ENCODE measurements around the gene PSME3IP1.

Gene PSME3IP1

DNA sequence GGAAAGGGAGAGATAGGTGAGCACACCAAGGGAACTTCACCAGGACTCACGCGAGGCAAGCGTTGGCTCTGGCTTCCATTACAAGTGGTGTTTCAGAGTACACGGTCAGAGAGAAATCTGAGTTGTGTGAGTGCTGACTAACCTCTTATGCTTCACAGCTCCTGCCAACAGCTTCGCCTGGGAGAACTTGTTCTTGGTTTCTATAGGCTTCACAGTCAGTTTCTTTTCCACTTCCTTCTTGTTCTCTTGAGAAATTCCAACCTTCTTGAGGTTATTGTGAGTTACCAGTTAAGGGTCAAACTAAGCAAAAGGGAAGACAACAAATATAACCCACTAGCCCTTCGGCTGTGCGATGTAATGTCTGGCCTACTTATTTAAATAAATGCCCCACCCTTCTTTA, 18.9 kb downstream of the PSME3IP1 start:
- no peak for DNase-seq

- DNase-seq, result no peak
Measured at GRCh38 chr16:57166451-57166850, 19.4 kb downstream of the PSME3IP1 start.

DNA sequence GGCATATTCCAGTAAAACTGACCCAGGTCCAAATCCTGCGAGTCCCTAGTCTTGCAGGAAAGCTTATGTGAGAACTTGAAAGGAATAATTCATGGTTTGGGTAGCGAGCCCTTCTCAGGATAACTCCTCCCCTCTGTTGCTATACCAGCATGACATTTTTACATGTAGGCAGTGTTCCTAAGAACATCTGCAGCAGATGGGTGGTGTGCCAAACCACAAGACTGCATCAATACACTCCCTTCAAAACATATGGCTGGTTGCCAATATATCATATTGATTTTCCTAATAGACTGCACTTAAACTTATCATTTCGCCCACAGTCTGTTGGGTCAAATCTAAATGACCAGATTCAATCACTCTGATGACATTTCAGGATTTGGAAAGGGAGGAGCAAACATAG, 19.9 kb downstream of the PSME3IP1 start:
- no peak for DNase-seq

GRCh38 chr16:57165483-57165882, 20.4 kb downstream of the PSME3IP1 start:
- no peak for DNase-seq

GRCh38 chr16:57163842-57164241, 22.0 kb downstream of the PSME3IP1 start:
- DNase-seq, result no peak

- DNase-seq, result no peak
Measured at GRCh38 chr16:57159447-57159846, 26.4 kb downstream of the PSME3IP1 start.

- DNase-seq, result no peak
Measured at GRCh38 chr16:57157533-57157932, 28.3 kb downstream of the PSME3IP1 start.

- no peak for DNase-seq
Measured at GRCh38 chr16:57156351-57156703, 29.5 kb downstream of the PSME3IP1 start.

- no peak for DNase-seq
Measured at GRCh38 chr16:57155702-57156350, 30.0 kb downstream of the PSME3IP1 start.

DNA sequence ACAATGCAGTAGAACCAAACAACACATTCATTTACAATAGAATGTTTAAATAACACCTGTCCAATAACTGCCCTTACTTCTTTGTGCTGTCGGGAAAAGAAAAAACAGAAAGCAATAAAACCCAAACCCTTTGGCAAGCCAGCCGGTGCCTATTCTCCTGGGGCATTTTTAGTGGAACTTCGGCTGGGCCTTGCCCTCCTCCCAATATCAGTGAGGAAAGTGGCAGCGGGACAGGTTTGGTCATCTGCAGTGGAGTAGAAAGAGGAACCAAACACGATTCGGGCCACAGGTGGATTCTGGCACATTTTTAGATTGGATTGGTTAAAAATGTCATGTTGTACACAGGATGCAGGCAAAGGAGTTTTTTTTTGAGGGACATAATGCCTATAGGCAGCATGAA, 32.0 kb downstream of the PSME3IP1 start:
- no peak for DNase-seq

- DNase-seq, result no peak
Measured at GRCh38 chr16:57152096-57153093, 33.4 kb downstream of the PSME3IP1 start.

DNA sequence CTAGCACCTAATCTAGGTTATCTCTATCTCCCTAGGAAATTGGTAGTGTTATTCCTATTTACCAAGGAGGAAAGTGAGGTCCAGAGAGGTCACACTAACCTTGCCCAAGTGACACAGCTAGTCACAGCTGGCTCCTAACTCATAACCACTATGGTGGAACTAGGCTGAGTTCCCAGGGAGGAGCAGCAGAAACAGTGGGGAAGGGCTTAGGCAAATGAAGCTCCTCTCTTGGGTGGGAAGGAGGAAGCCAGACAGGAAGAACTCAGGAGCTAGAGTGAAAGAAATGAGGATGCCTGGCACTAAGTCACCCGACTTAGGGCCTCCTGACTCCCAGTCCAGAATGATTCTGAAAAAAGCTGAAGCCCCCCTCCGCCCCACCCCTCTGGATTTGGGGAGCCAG, 34.5 kb downstream of the PSME3IP1 start:
- no peak for DNase-seq

- DNase-seq, result no peak
Measured at GRCh38 chr16:57150682-57151330, 35.0 kb downstream of the PSME3IP1 start.

GRCh38 chr16:57149391-57149790, 36.4 kb downstream of the PSME3IP1 start:
- DNase-seq, result no peak

DNA sequence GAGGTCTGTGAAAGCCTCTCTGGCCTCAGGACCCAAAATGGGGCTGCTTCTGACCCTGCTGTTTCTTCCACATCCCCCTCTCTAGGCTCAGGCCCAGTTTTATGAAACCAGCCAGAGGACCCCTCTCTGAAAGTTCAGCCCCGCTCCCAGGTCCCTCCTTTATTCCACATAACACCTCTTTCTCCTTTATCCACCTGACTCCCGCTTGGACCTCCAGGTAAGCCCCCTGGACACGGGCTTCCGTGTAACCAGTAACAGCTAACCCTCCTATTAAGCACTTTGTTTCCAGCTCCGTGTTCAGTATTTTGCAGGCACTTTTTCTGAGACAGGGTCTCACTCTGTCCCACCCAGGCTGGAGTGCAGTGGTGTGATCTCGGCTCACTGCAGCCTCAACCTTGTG, 37.4 kb downstream of the PSME3IP1 start:
- no peak for DNase-seq

- DNase-seq, result no peak
Measured at GRCh38 chr16:57147381-57148221, 38.2 kb downstream of the PSME3IP1 start.

DNA sequence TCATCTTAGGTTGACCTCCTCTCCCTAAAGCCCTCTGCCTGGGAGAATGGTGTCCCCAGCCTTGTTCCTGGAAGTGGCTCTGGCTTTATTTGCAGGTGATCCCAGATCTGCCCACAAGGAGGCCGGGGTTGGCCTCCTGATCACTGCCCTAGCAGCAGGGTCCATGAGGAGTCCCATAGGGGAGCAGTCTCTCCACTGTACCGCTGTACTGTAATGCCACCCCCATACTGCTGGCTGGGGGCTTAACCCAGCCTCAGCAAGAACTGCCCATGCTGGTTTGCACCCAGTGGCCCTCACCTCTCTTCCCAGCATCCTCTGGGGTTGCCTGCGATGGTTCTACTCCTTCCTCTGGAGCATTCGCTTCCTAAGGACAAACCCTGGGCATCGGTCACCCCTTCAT, 39.1 kb downstream of the PSME3IP1 start:
- no peak for DNase-seq

GRCh38 chr16:57146040-57146647, 39.7 kb downstream of the PSME3IP1 start:
- DNase-seq, result no peak

DNA sequence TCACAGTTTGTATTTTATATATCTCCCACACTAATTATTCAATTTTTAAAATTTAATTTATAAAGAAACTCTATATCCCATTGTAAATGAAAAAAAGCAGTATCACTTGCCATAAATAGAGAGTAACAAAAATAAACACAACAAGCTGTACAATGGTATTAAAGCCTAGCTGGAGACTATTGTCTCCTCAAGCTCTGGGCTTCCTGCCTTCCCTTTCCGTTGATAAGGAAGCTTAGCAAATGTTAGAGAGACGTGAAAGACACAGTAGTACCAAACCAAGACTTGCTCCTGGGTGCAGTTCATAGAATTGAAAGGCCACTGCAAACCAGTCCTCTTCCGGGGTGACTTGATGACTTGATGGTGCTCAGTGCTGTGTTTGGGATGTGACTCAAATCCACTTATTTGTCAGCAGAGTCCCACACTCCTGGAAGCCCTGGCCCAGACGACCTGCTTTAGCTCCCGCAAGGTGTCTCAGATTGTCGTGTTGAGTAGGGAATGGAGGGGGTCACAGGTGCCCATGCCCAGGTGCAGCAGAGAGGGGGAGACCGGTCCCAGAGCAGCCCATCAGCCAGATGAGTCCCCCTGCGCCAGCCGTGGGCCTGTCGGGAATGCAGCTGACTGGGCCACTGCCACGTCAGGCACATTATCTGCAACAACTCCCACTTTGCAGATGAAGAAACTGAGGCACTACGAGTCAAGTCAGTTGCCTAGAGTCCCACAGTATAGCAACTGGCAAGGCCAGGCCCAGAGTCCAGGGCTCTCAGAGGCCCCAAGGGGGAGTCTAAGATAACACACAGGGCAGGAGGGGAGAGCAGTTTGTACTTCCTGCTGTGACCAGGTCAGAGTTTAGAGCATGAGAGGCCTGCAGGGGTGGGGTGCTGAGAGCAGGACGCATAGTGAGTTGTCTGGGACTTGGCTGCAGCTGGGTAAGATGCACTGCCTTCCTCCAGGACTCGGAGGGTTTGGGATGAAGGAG, 40.5 kb downstream of the PSME3IP1 start:
- DNase-seq, result no peak

GRCh38 chr16:57144027-57144426, 41.8 kb downstream of the PSME3IP1 start:
- no peak for DNase-seq
